Left lung (tissue), 10 donors: Measurements from ENCODE around the gene TACC2. TPM values are rescaled to one million over a fixed set of nuclear protein-coding genes. Genes with fewer than 3 reads are reported as not detected.

ENCODE experiments used
- ATAC-seq: fragments of 200-7000 bp; cut with Tn5 transposase; one replicate; pipeline ENCODE4 v1.9.1; 2020; ENCODE audit warnings: moderate library complexity
- DNase-seq, 4 donors: peaks; one replicate each; pipeline ENCODE4 v3.0.0-alpha.2; 2013 to 2020
- H3K27ac ChIP-seq, 2 donors: fragments of 200-600 bp; sonication (generic) in 1 of 2; one replicate each; pipeline versions ENCODE4 v1.5.0 to v1.8.0; 2020 to 2021
- H3K27me3 ChIP-seq, 2 donors: fragments of 200-600 bp; sonication (generic) in 1 of 2; one replicate each; pipeline versions ENCODE4 v1.5.0 to v1.8.0; 2020 to 2021
- H3K36me3 ChIP-seq, 2 donors: fragments of 200-600 bp; sonication (generic) in 1 of 2; one replicate each; pipeline versions ENCODE4 v1.5.0 to v1.8.0; 2020 to 2021
- H3K4me1 ChIP-seq, 2 donors: fragments of 200-600 bp; one replicate each; pipeline ENCODE4 v1.8.0; 2021
- H3K4me3 ChIP-seq, 2 donors: fragments of 200-600 bp; sonication (generic) in 1 of 2; one replicate each; pipeline versions ENCODE4 v1.5.0 to v1.8.0; 2020 to 2021; ENCODE audit warnings: mild to moderate bottlenecking in 1 of 2
- H3K9me3 ChIP-seq, 2 donors: fragments of 200-600 bp; sonication (generic) in 1 of 2; one replicate each; pipeline versions ENCODE4 v1.5.0 to v1.8.0; 2020 to 2021
- intact Hi-C, 2 donors: fragments of 100-400 bp; cut with DNase I; formaldehyde crosslinking; loops; one replicate each; pipeline versions ENCODE4 v1.11.2 to v1.14.2; 2022
- polyA plus RNA-seq, 6 donors: library from polyadenylated mRNA; unstranded; fragments of 120-200 nt; gene quantifications; one replicate each; pipeline ENCODE4 v1.2.1, GENCODE V29; 2013; ENCODE audit not compliant: insufficient read length in 6 of 6
- total RNA-seq, 2 donors: library from RNA; stranded (reverse); fragmentation: NEBNext Ultra II Directional; extraction: Animal tissue kit (Norgen Biotek cat#: 25700); gene quantifications; one replicate each; pipeline ENCODE4 v1.2.1, GENCODE V29; 2021
- TF ChIP-seq, protein P1 (sequence below), 2 donors: fragments of 200-600 bp; sonication (generic) in 1 of 2; IDR thresholded peaks; one replicate each; pipeline versions ENCODE4 v1.5.0 to v1.8.0; 2021; ENCODE audit warnings: antibody characterized with exemption in 2 of 2
- donor health status: DM: no; HTN: yes; CAD: no.
- donor health status: DM: no; HTN: no; CAD: no.

Gene TACC2
- total and polyA plus RNA-seq, 8 donors: 21.0 to 193 (median 23.9) TPM

DNA sequence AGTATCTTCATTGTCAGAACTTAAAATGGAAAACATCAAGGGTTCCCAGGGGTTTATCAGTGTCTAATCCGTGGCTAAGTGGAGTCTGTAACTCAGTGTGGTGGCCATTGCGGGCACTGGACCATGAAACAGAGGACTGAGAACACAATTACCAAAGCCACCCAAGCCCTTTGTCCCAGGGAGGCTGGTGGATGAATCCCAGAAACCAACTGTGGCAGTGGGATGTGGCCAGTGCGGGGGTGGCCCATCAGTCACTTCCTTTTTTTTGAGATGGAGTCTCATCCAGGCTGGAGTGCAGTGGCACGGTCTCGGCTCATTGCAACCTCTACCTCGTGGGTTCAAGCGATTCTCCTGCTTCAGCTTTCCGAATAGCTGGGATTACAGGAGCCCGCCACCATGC lies 61.8 kb downstream of the TACC2 start:
- intact Hi-C loops: loop anchor here in 1 of 2 donors (10.0 kb wide), 1 partner anchor 64 kb away; no protein-coding TSS in a partner anchor
- TF ChIP-seq, protein P1, sequence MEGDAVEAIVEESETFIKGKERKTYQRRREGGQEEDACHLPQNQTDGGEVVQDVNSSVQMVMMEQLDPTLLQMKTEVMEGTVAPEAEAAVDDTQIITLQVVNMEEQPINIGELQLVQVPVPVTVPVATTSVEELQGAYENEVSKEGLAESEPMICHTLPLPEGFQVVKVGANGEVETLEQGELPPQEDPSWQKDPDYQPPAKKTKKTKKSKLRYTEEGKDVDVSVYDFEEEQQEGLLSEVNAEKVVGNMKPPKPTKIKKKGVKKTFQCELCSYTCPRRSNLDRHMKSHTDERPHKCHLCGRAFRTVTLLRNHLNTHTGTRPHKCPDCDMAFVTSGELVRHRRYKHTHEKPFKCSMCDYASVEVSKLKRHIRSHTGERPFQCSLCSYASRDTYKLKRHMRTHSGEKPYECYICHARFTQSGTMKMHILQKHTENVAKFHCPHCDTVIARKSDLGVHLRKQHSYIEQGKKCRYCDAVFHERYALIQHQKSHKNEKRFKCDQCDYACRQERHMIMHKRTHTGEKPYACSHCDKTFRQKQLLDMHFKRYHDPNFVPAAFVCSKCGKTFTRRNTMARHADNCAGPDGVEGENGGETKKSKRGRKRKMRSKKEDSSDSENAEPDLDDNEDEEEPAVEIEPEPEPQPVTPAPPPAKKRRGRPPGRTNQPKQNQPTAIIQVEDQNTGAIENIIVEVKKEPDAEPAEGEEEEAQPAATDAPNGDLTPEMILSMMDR (IDR thresholded peaks at IDR 0.05): no peak
- H3K4me3 ChIP-seq: no peak overlapping the region
- no peaks in the 10 kb centered on the region for H3K36me3 ChIP-seq
- no peaks in the 10 kb centered on the region for H3K27me3 ChIP-seq
- ATAC-seq (no peak), DNase-seq (no peak)
- H3K27ac ChIP-seq: no peak overlapping the region
- peaks cover 0 to 10% of the 10 kb centered on the region in 2 donors for H3K4me1 ChIP-seq
- no peaks in the 10 kb centered on the region for H3K9me3 ChIP-seq

DNA sequence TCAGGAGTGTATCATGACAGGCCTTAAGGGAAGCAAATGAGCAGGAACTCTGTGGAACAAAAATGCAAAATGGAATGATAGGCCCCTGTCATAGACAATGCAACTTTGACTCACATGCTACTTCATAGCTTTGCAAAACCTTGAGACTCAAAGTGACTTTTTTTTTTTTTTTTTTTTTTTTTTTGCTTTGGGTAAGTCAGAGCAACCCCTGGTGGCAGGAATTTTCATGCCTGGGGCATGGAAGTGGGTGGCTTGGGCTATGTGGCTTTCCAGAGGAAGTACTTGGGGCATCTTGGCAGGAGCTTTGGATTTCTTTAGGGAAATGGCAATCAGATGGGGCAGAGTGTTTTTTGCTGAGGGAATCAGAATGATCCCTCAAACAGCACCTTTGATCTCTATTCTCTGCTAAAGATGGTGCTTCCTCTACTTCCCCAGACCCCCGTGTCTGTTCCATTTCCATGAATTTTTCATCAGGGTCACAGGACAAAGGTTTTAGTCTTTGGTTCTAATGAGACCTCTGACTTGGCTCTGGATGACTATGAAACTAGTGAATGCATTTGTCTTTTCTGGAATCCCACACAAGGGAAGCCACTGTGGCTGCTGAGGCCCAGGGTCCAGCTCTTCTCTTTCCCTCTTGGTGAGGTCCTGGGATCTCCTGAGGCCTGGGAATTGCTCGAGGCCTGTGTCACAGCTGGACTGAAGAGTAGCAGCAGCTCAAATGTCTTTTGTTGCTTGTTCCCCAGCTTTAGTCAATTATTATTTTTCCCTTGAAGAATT lies 62.8 kb downstream of the TACC2 start:
- peak; percentile 81 for ATAC-seq
- TF ChIP-seq, protein P1 (IDR thresholded peaks at IDR 0.05): peak; percentile 65 to 72
- peak in 3 of 4 donors; percentile 36 to 73 (median 64) for DNase-seq
- H3K4me1 ChIP-seq: peaks cover 0 to 10% of the 10 kb centered on the region in 2 donors
- no peaks in the 10 kb centered on the region for H3K9me3 ChIP-seq
- H3K27me3 ChIP-seq: no peaks in the 10 kb centered on the region
- H3K27ac ChIP-seq: no peak overlapping the region
- no peak overlapping the region for H3K4me3 ChIP-seq
- intact Hi-C loops: loop anchor here in 1 of 2 donors (10.0 kb wide), 1 partner anchor 63 kb away; no protein-coding TSS in a partner anchor
- H3K36me3 ChIP-seq: no peaks in the 10 kb centered on the region

DNA sequence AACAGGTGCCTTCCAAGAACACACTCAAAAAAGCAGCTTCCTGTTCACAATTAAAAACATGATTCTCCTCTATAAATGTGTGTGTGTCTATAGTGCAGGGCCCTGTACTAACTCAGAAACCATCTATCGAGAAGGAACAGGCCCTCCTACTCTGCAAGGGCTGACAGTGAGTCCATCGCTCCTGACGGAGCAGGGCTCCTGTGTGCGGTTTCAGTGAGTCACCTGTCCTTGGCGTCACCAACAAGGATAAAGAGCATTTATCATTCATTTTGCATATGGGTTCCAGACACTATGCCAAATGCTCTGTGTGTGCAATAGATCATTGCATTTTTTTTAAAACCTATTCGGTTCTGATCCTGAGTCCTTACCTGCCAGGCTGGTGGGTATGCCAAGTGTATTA lies 63.7 kb downstream of the TACC2 start:
- Histone ChIP-seq H3K27ac (no peak overlapping the region), H3K27me3 (no peaks in the 10 kb centered on the region), H3K4me1 (peaks cover 0 to 10% of the 10 kb centered on the region in 2 donors), H3K4me3 (no peak overlapping the region), H3K36me3 (no peaks in the 10 kb centered on the region), H3K9me3 (no peaks in the 10 kb centered on the region)
- ATAC-seq: no peak
- intact Hi-C loops: loop anchor here in 1 of 2 donors (10.0 kb wide), 1 partner anchor 62 kb away; no protein-coding TSS in a partner anchor
- TF ChIP-seq, protein P1 (IDR thresholded peaks at IDR 0.05): no peak
- DNase-seq: no peak

DNA sequence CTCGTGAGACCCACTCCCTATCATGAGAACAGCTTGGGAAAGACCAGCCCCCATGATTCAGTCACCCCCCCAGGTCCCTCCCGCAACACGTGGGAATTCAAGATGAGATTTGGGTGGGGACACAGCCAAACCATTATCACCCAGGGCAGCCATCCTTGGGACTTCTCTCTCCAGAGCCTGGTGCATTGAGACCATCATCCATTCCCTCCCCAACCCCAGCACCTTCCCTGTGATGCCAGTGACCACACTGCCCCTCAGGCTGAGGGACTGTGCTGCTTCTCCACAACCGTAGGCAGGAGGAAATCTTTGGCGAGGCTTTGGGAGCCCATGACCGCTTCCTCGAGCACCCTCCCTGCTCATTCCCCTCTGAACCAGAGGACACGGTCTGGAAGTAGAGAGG lies 64.4 kb downstream of the TACC2 start:
- Histone ChIP-seq H3K4me1 (peaks cover 0 to 10% of the 10 kb centered on the region in 2 donors), H3K4me3 (no peak overlapping the region), H3K9me3 (no peaks in the 10 kb centered on the region), H3K27me3 (no peaks in the 10 kb centered on the region), H3K27ac (peak overlapping the region in 1 of 2 donors; percentile 5), H3K36me3 (no peaks in the 10 kb centered on the region)
- intact Hi-C loops: loop anchor here in 1 of 2 donors (10.0 kb wide), 1 partner anchor 61 kb away; no protein-coding TSS in a partner anchor
- ATAC-seq: no peak
- TF ChIP-seq, protein P1 (IDR thresholded peaks at IDR 0.05): no peak
- no peak for DNase-seq
